ENCODE measurements around the gene CAPRIN1. TPM values are rescaled to one million over a fixed set of nuclear protein-coding genes. Genes with fewer than 3 reads are reported as not detected.
"Not testable (repeated sequence)": the region's sequence is repeated elsewhere in the genome, so short reads cannot be mapped to it uniquely, and the experiment has no call there.

CAPRIN1 gene
- total and polyA plus RNA-seq, 2 donors (not counting 3 experiments of a cell fraction or from before 2014, with no cell fraction given) = 138 to 279 TPM

- Histone ChIP-seq H4K20me1 (replicated peaks; ENCODE audit: control insufficient read depth, extremely low read depth, insufficient read depth, low read length) (peaks cover 30% of the 10 kb centered on the region), H3K36me3 (ENCODE audit: control insufficient read depth in 2 of 2, extremely low read depth in 1 of 2, insufficient read depth in 2 of 2, low read length in 2 of 2) (peaks cover 8 to 23% of the 10 kb centered on the region in 2 experiments), H3K79me2 (ENCODE audit: control insufficient read depth, insufficient read depth, low read length) (peaks cover 94% of the 10 kb centered on the region), H3K4me1 (ENCODE audit: control insufficient read depth, extremely low read depth, insufficient read depth, low read length) (peaks cover 54% of the 10 kb centered on the region)
- POLR2A ChIA-PET; H3K27ac ChIP-seq (ENCODE audit: insufficient read depth, low read depth, low read length); H3K9me3 ChIP-seq (replicated peaks; ENCODE audit: control insufficient read depth, insufficient read depth, low read length); FAIRE-seq; dilution Hi-C loops (cut with MboI; ENCODE audit: extremely low pct_ligation_motif_present, low sequenced_read_pairs); H3K27me3 ChIP-seq (ENCODE audit: control insufficient read depth in 2 of 2, insufficient read depth in 2 of 2, low read length in 2 of 2); BruUV-seq (replicated peaks); intact Hi-C loops (cut with micrococcal nuclease); H3K9ac ChIP-seq (replicated peaks; ENCODE audit: extremely low read depth, insufficient read depth, low read length); H3K4me3 ChIP-seq (replicated peaks in 1 of 3; ENCODE audit: insufficient read depth in 1 of 3, low read depth in 1 of 3, low read length in 3 of 3); H2AFZ ChIP-seq (ENCODE audit: low read depth, low read length); DNase-seq (ENCODE audit: low read depth, low spot score); H3K4me2 ChIP-seq (ENCODE audit: insufficient read depth, low read length); H3K9me1 ChIP-seq (replicated peaks; ENCODE audit: control insufficient read depth, extremely low read depth, insufficient read depth, low read length): not testable (repeated sequence)
- CTCF ChIA-PET = interaction anchor here (0.7 to 2.2 kb wide), 3 partner anchors 9 to 75 kb away, joined by 3 to 6 read pairs (median 4); no protein-coding TSS in a partner anchor
Observed at GRCh38 chr11:34071306-34071705, 19.8 kb downstream of the CAPRIN1 start.

- H3K79me2 ChIP-seq (ENCODE audit: control insufficient read depth, insufficient read depth, low read length) = peaks cover 93% of the 10 kb centered on the region
- dilution Hi-C loops (cut with MboI; ENCODE audit: extremely low pct_ligation_motif_present, low sequenced_read_pairs) (no loop called here), intact Hi-C loops (cut with micrococcal nuclease) (no loop called here)
- H2AFZ ChIP-seq (ENCODE audit: low read depth, low read length) = no peak overlapping the region
- H3K9me3 ChIP-seq (replicated peaks; ENCODE audit: control insufficient read depth, insufficient read depth, low read length) = no peaks in the 10 kb centered on the region
- H3K27ac ChIP-seq (ENCODE audit: insufficient read depth, low read depth, low read length) = no peak overlapping the region
- DNase-seq (ENCODE audit: low read depth, low spot score) (no peak), FAIRE-seq (no peak)
- peaks cover 53% of the 10 kb centered on the region for H3K4me1 ChIP-seq (ENCODE audit: control insufficient read depth, extremely low read depth, insufficient read depth, low read length)
- H3K4me3 ChIP-seq (replicated peaks in 1 of 3; ENCODE audit: insufficient read depth in 1 of 3, low read depth in 1 of 3, low read length in 3 of 3) = no peak overlapping the region
- peaks cover 32% of the 10 kb centered on the region for H4K20me1 ChIP-seq (replicated peaks; ENCODE audit: control insufficient read depth, extremely low read depth, insufficient read depth, low read length)
- no TSS peak for BruUV-seq (replicated peaks)
- POLR2A ChIA-PET = interaction anchor here (0.7 kb wide), 1 partner anchor 13 kb away, joined by 3 read pairs; no protein-coding TSS in a partner anchor
- TF ChIP-seq CTCF (IDR thresholded peaks at IDR 0.05; ENCODE audit: extremely low read depth in 1 of 2, insufficient read depth in 1 of 2, low read depth in 1 of 2, low read length in 2 of 2) = no peak
- TF ChIP-seq POLR2A (IDR thresholded peaks at IDR 0.05; ENCODE audit: low read depth, low read length) = no peak
- TF ChIP-seq POLR2AphosphoS5 (IDR thresholded peaks at IDR 0.05; ENCODE audit: insufficient read depth, low read depth, low read length) = no peak
- TF ChIP-seq JUN (IDR thresholded peaks at IDR 0.05; ENCODE audit: borderline replicate concordance, insufficient read depth, insufficient read length, low read depth) = no peak
- TF ChIP-seq EZH2 (IDR thresholded peaks at IDR 0.05; ENCODE audit: borderline replicate concordance, low read depth, low read length, severe bottlenecking) = no peak
- no peak for TF ChIP-seq GATA2 (IDR thresholded peaks at IDR 0.05; ENCODE audit: insufficient read depth, insufficient read length, low read depth, low read length)
- TF ChIP-seq MAX (IDR thresholded peaks at IDR 0.05; ENCODE audit: insufficient read depth, insufficient read length) = no peak
- no peak for TF ChIP-seq MYC (IDR thresholded peaks at IDR 0.05; ENCODE audit: low read depth, low read length)
- TF ChIP-seq FOS (IDR thresholded peaks at IDR 0.05; ENCODE audit: borderline replicate concordance, insufficient read depth, low read length) = no peak
- H3K36me3 ChIP-seq (ENCODE audit: control insufficient read depth in 2 of 2, extremely low read depth in 1 of 2, insufficient read depth in 2 of 2, low read length in 2 of 2) = peaks cover 9 to 30% of the 10 kb centered on the region in 2 experiments
- no peaks in the 10 kb centered on the region for H3K9me1 ChIP-seq (replicated peaks; ENCODE audit: control insufficient read depth, extremely low read depth, insufficient read depth, low read length)
- CTCF ChIA-PET = interaction anchor here (1.2 kb wide), 1 partner anchor 8 kb away, joined by 4 read pairs; no protein-coding TSS in a partner anchor
- H3K9ac ChIP-seq (replicated peaks; ENCODE audit: extremely low read depth, insufficient read depth, low read length) = no peak overlapping the region
- H3K27me3 ChIP-seq (ENCODE audit: control insufficient read depth in 2 of 2, insufficient read depth in 2 of 2, low read length in 2 of 2) = no peaks in the 10 kb centered on the region
- H3K4me2 ChIP-seq (ENCODE audit: insufficient read depth, low read length) = no peak overlapping the region
Observed at GRCh38 chr11:34072041-34072440, 20.5 kb downstream of the CAPRIN1 start.
